HepG2 (cell line): ENCODE results near the gene HIGD1A. TPM values are rescaled to one million over a fixed set of nuclear protein-coding genes. Genes with fewer than 3 reads are reported as not detected.

ENCODE experiments used
- CHD2 ChIP-seq: IDR thresholded peaks from 2 replicates; pipeline ENCODE4 v1.6.1; 2011; ENCODE audit warnings: low read depth, low read length, improper control_type of control experiment
- IKZF4 ChIP-seq: sonication (generic); formaldehyde crosslinking; IDR thresholded peaks from 2 replicates; pipeline ENCODE4 v1.5.1; 2020; ENCODE audit warnings: borderline replicate concordance, mild to moderate bottlenecking, low read depth, missing genetic modification reagents; ENCODE audit errors: not compliant biosample characterization
- JDP2 ChIP-seq: sonication (generic); formaldehyde crosslinking; IDR thresholded peaks from 2 replicates; pipeline ENCODE4 v1.8.1; 2022; ENCODE audit warnings: missing genetic modification reagents, borderline replicate concordance
- MBNL3 ChIP-seq: fragments of 250-450 bp; sonication (Bioruptor Pico); conservative IDR thresholded peaks from 2 replicates; pipeline ENCODE4 v1.8.0; 2022; ENCODE audit warnings: mild to moderate bottlenecking, inconsistent platforms
- MTF2 ChIP-seq: sonication (generic); formaldehyde crosslinking; IDR thresholded peaks from 2 replicates; pipeline ENCODE4 v1.5.0; 2020; ENCODE audit warnings: missing genetic modification reagents, borderline replicate concordance
- NCOA1 ChIP-seq: sonication (generic); formaldehyde crosslinking; IDR thresholded peaks from 2 replicates; pipeline ENCODE4 v1.9.0; 2021; ENCODE audit warnings: missing genetic modification reagents
- NFATC3 ChIP-seq: sonication (generic); formaldehyde crosslinking; IDR thresholded peaks from 2 replicates; pipeline ENCODE4 v1.5.1; 2020; ENCODE audit warnings: mild to moderate bottlenecking, missing genetic modification reagents
- NFE2L2 ChIP-seq: fragments of 150-350 bp; IDR thresholded peaks from 2 replicates; pipeline ENCODE4 v1.6.1; 2014; ENCODE audit warnings: low read length
- PRPF4 ChIP-seq: fragments of 200-400 bp; formaldehyde crosslinking; IDR thresholded peaks from 2 replicates; pipeline ENCODE4 v1.6.1; 2016; ENCODE audit warnings: low read length, low read depth; ENCODE audit not compliant: poor library complexity, severe bottlenecking
- TP53 ChIP-seq: sonication (generic); formaldehyde crosslinking; conservative IDR thresholded peaks from 2 replicates; pipeline ENCODE4 v1.4.0; 2020; ENCODE audit warnings: missing genetic modification reagents
- YEATS2 ChIP-seq: sonication (generic); formaldehyde crosslinking; IDR thresholded peaks from 2 replicates; pipeline ENCODE4 v1.4.0; 2020; ENCODE audit warnings: missing genetic modification reagents, borderline replicate concordance
- ZNF501 ChIP-seq: sonication (generic); formaldehyde crosslinking; IDR thresholded peaks from 2 replicates; pipeline ENCODE4 v1.5.1; 2020; ENCODE audit warnings: mild to moderate bottlenecking, moderate library complexity, missing genetic modification reagents
- ZNF670 ChIP-seq: sonication (generic); formaldehyde crosslinking; IDR thresholded peaks from 2 replicates; pipeline ENCODE4 v1.8.0; 2022; ENCODE audit warnings: mild to moderate bottlenecking, missing genetic modification reagents, borderline replicate concordance
- ZNF776 ChIP-seq: sonication (generic); formaldehyde crosslinking; IDR thresholded peaks from 2 replicates; pipeline ENCODE4 v1.4.0; 2020; ENCODE audit warnings: mild to moderate bottlenecking, missing genetic modification reagents
- ZNF777 ChIP-seq: sonication (generic); formaldehyde crosslinking; IDR thresholded peaks from 2 replicates; pipeline ENCODE4 v1.4.0; 2020; ENCODE audit warnings: missing genetic modification reagents
- polyA plus RNA-seq, 8 experiments: library from polyadenylated mRNA; depleted of rRNA in 3 of 8; stranded (reverse) in 7 of 8; unstranded in 1 of 8; fragments of >200 nt; fragmentation: Illumina TruSeq in 4 of 8; extraction: Trizol in 4 of 8; gene quantifications; 2 replicates each; pipeline versions ENCODE4 v1.2.1 to v1.2.3, GENCODE V29; 2011 to 2016; ENCODE audit warnings: low read depth in 4 of 8, missing spikeins in 1 of 8, mixed read lengths in 1 of 8; ENCODE audit not compliant: insufficient read depth in 1 of 8
- total RNA-seq, 5 experiments: library from RNA; depleted of rRNA; stranded (reverse); fragments of >200 nt; fragmentation: Illumina TruSeq; extraction: Trizol; gene quantifications; 2 replicates each; pipeline ENCODE4 v1.2.3, GENCODE V29; 2016; ENCODE audit warnings: low read depth in 1 of 5
- TF ChIP-seq, protein P1 (sequence below): sonication (generic); formaldehyde crosslinking; IDR thresholded peaks from 2 replicates; pipeline ENCODE4 v1.5.0; 2020; ENCODE audit warnings: missing genetic modification reagents
- TF ChIP-seq, protein P2 (sequence below): IDR thresholded peaks from 2 replicates; pipeline ENCODE4 v1.6.1; 2012; ENCODE audit warnings: low read depth, low read length, improper control_type of control experiment
- TF ChIP-seq, protein P3 (sequence below): IDR thresholded peaks from 2 replicates; pipeline ENCODE4 v1.6.1; 2016; ENCODE audit warnings: missing compliant biosample characterization, missing genetic modification reagents, borderline replicate concordance
- TF ChIP-seq, protein P4 (sequence below), 2 experiments: sonication (generic) in 1 of 2; formaldehyde crosslinking in 1 of 2; IDR thresholded peaks; 2 replicates each; pipeline versions ENCODE4 v1.6.1 to v1.9.0; 2014 to 2022; ENCODE audit warnings: antibody characterized with exemption in 1 of 2, borderline replicate concordance in 1 of 2, inconsistent platforms in 1 of 2, low read depth in 1 of 2, missing genetic modification reagents in 1 of 2

The HIGD1A gene
- total and polyA plus RNA-seq, 2 of the 13 experiments (the other 11 are each of a cell fraction or from before 2014, with no cell fraction given), result 222 to 253 TPM

DNA sequence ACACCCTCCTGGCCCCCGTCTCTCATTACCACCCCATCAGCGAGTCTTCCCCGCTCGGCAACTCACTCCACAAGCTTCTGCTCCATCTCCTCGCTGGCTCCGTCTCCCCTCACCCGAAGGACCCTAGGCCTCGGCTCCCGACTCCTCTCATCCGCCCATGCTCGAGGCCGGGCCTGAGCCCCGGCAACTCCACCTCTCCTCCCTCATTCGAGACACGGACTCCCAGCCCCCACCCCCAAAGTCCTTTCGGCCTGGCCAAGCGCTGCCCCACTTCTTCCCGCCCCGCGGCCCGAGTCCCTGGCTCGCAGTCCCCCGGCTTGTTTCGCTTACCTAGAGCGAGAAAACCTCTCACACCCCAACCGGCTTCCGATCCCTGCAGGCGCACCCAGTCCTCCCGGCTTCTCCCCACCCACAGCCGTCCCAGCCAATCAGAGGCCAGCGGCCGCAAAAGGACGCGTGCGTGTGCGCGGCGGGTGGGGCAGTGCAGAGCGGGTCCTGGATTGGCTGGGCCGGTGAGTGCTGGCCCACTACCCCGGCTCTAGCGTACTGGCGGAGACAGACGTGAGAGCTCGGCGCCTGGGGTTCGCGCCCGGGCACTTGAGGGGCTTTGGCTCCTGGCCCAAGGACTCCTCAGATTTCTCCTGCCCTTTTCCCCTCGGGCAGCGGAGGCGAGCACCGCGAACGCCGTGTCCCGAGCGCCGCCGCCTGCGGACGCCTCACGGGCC is at the start of gene HIGD1A (continued):
- TF ChIP-seq NFATC3 (CRISPR knock-in tag) (no peak), YEATS2 (CRISPR knock-in tag) (peak; percentile 71; the same call in 1 of the 2 replicates), ZNF670 (CRISPR knock-in tag) (no peak; the same call in 1 of the 2 replicates), ZNF501 (CRISPR knock-in tag) (peak; percentile 67), ZNF776 (CRISPR knock-in tag) (0 out of 2 replicates have a peak, but pooled peaks have one; percentile 33), JDP2 (CRISPR knock-in tag) (no peak; the same call in 1 of the 2 replicates), TP53 (CRISPR knock-in tag) (no peak), ZNF777 (CRISPR knock-in tag) (peak; percentile 36; the same call in 1 of the 2 replicates), MTF2 (no peak), NCOA1 (CRISPR knock-in tag) (peak; percentile 43; the same call in 1 of the 2 replicates), NFE2L2 (no peak), PRPF4 (no peak), MBNL3 (CRISPR knock-in tag) (no peak), CHD2 (no peak), IKZF4 (CRISPR knock-in tag) (no peak)
- TF ChIP-seq, protein P1, sequence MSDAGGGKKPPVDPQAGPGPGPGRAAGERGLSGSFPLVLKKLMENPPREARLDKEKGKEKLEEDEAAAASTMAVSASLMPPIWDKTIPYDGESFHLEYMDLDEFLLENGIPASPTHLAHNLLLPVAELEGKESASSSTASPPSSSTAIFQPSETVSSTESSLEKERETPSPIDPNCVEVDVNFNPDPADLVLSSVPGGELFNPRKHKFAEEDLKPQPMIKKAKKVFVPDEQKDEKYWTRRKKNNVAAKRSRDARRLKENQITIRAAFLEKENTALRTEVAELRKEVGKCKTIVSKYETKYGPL, result no peak
- TF ChIP-seq, protein P2, sequence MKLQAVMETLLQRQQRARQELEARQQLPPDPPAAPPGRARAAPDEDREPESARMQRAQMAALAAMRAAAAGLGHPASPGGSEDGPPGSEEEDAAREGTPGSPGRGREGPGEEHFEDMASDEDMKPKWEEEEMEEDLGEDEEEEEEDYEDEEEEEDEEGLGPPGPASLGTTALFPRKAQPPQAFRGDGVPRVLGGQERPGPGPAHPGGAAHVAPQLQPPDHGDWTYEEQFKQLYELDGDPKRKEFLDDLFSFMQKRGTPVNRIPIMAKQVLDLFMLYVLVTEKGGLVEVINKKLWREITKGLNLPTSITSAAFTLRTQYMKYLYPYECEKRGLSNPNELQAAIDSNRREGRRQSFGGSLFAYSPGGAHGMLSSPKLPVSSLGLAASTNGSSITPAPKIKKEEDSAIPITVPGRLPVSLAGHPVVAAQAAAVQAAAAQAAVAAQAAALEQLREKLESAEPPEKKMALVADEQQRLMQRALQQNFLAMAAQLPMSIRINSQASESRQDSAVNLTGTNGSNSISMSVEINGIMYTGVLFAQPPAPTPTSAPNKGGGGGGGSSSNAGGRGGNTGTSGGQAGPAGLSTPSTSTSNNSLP, result no peak
- TF ChIP-seq, protein P3, sequence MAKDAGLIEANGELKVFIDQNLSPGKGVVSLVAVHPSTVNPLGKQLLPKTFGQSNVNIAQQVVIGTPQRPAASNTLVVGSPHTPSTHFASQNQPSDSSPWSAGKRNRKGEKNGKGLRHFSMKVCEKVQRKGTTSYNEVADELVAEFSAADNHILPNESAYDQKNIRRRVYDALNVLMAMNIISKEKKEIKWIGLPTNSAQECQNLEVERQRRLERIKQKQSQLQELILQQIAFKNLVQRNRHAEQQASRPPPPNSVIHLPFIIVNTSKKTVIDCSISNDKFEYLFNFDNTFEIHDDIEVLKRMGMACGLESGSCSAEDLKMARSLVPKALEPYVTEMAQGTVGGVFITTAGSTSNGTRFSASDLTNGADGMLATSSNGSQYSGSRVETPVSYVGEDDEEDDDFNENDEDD, result peak; percentile 29; the same call in 1 of the 2 replicates
- TF ChIP-seq, protein P4, sequence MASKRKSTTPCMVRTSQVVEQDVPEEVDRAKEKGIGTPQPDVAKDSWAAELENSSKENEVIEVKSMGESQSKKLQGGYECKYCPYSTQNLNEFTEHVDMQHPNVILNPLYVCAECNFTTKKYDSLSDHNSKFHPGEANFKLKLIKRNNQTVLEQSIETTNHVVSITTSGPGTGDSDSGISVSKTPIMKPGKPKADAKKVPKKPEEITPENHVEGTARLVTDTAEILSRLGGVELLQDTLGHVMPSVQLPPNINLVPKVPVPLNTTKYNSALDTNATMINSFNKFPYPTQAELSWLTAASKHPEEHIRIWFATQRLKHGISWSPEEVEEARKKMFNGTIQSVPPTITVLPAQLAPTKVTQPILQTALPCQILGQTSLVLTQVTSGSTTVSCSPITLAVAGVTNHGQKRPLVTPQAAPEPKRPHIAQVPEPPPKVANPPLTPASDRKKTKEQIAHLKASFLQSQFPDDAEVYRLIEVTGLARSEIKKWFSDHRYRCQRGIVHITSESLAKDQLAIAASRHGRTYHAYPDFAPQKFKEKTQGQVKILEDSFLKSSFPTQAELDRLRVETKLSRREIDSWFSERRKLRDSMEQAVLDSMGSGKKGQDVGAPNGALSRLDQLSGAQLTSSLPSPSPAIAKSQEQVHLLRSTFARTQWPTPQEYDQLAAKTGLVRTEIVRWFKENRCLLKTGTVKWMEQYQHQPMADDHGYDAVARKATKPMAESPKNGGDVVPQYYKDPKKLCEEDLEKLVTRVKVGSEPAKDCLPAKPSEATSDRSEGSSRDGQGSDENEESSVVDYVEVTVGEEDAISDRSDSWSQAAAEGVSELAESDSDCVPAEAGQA (IDR thresholded peaks at IDR 0.05; ENCODE audit: low read depth), result 0 out of 2 replicates have a peak, but pooled peaks have one; percentile 13
- TF ChIP-seq, protein P4 (CRISPR knock-in tag; IDR thresholded peaks at IDR 0.05; ENCODE audit: borderline replicate concordance), result no peak
